Ovary (tissue), 3 donors: ENCODE results near the gene AKAIN1.

Experiments used
- CTCF ChIP-seq, 3 donors: fragments of 450-650 bp in 2 of 3; fragments of 200-600 bp in 1 of 3; IDR thresholded peaks; one replicate each; pipeline versions ENCODE4 v1.5.1 to v1.8.0; 2016 to 2022; ENCODE audit warnings: antibody characterized with exemption in 3 of 3, mild to moderate bottlenecking in 1 of 3
- EP300 ChIP-seq: sonication (generic); formaldehyde crosslinking; IDR thresholded peaks from one replicate; pipeline ENCODE4 v1.6.1; 2017; ENCODE audit warnings: antibody characterized with exemption
- POLR2A ChIP-seq: fragments of 450-650 bp; IDR thresholded peaks from one replicate; pipeline ENCODE4 v1.6.1; 2017; ENCODE audit warnings: antibody characterized with exemption, mild to moderate bottlenecking, moderate library complexity
- donor health status: DM: no; HTN: no; CAD: no.

DNA sequence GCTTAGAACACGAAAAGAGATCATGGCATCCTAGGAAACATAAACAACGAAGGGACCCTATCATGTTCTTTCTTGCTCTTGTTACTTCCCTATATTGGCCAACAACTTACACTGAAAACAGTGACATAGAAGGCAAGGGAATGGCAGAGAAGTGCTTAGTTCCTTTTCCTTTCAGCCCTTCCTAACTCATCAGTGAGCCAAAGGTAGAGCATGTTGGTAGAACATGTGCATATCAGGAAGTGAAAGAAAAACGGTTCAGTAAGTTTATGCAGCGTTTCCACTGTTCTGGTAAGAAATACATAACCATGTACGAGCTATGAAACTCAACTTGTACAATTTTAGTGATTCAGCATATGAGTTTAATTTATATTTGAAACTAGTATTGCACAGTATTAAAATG lies 21.7 kb downstream of the AKAIN1 start:
- TF ChIP-seq CTCF (IDR thresholded peaks at IDR 0.05) (no peak), EP300 (no peak), POLR2A (no peak)
